Measurements from ENCODE around the gene WFDC8.

The WFDC8 gene

DNA sequence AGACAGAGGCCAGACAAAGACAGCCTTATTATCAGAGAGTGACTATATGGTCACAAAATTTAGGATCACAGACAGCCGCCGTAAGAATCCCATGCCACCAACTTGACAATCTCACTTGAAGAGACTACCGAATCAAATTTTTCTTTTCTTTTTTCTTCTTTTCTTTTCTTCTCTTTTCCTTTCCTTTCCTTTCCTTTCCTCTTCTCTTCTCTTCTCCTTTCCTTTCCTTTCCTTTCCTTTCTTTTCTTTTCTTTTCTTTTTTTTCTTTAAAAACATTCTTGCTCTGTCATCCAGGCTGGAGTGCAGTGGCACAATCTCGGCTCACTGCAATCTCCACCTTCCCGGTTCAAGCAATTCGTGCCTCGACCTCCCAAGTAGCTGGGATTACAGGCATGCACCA is 30.7 kb downstream of the WFDC8 start:
- no peak for DNase-seq (ENCODE audit: low read depth in 2 of 2)

DNA sequence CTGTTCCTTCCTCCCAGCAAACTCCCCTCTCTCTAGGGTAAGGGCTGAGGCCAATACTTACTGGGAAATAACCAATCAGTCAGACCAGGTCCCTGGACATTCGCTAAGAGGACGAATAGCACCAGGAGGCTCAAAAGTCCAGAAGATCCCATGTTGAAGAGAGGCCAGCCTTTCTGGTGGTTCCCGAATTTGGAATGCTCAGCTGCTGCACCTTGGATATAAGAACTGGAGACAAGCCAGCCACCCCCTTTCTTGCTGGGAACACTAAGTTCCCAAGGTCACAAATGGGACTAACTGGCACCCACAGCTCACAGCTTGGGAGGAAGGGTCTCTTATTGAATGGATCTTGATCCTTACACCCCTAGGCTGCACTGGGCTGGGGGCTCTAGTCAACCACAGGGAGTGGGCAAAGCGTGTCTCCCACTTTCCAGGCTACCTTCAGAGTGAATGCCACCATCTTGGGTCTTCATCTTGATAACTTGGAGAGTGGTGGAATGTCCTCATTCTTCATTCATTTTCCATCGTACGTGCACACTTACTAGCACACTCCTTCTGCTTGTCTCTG is 31.8 kb downstream of the WFDC8 start, which contains the start of gene EPPIN:
TSS of gene EPPIN (minus strand) at position 196 of the 565 bp plus-strand sequence. CDS start at position 152, 44 bp downstream.
- DNase-seq (ENCODE audit: low read depth in 2 of 2), result no peak

DNA sequence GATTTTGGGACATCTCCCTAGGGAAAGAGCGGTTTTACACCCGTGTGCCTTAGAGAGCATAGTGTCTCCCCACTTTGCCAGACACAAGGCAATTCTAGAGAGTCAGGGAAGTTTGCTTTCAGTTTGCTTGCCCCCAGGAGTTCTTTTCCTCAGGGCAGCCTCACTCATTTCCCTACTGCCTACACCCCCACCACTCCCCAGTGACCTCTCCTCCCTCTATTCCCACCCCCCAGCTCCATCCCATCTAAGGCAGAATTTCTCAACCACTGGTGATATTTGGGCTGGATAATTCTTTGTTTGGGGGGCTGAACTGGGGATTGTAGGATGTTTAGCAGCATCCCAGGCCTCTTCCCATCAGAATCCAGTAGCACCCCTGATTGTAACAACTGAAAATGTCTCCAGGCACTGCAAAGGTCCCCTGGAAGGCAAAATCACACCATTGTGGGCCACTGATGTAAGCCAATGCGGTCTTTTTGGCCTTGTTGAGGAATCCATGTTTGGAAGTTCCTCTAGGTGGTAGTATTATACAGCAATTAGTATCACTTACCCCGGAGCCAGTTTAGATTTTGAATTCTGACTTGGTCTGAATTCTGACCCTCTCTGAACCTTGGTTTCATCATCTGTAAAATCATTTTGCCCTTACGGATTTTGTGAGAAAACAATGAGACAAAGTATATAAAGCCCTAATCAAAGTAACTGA is 33.2 kb downstream of the WFDC8 start:
- no peak for DNase-seq (ENCODE audit: low read depth in 2 of 2)

DNA sequence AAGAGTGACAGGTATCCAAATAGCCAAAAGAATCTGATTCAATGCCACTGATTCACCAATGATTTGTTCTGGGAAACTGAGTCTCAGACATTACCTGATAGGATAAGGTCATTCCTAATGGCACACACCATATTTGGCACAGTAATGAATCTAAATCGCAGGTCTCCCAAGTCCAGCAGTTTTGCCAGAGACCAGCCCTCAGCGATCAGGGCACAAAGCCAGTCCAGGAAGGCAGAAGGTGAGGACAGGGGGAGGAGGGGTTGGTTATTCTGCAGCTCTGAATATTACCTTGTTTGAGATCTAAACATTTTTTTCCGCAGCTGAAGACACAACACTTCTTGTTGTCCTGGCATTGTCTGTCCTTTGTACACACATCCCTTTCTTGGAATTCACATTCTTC is 33.7 kb downstream of the WFDC8 start:
- DNase-seq (ENCODE audit: low read depth in 2 of 2), result no peak

GRCh38 chr20:45539382-45539781 is 39.7 kb downstream of the WFDC8 start, which contains the start of gene WFDC6:
Gene WFDC6 (minus strand): TSS chr20:45539482. CDS start chr20:45539407, 75 bp downstream.
- DNase-seq (ENCODE audit: low read depth in 2 of 2), result no peak

- DNase-seq (ENCODE audit: low read depth in 2 of 2), result no peak
These were observed 40.8 kb downstream of the WFDC8 start for GRCh38 chr20:45538209-45538799.

DNA sequence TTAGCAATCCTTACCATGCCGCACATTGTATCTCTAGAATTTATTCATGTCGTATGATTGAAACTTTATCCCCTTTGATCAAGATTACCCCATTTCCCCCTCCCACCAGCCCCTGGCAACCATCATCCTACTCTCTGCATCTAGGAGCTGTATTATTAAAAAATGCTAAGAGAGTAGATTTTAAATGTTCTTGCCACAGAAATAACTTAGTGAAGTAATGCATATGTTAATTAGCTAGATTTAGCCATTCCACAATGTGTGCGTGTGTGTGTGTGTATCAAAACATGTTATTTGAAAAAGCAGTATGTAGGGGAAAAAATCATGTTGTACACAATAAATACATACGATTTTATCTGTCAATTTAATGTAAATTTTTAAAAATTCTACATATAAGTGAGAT is 51.8 kb downstream of the WFDC8 start:
- DNase-seq (ENCODE audit: low read depth in 2 of 2), result no peak

DNA sequence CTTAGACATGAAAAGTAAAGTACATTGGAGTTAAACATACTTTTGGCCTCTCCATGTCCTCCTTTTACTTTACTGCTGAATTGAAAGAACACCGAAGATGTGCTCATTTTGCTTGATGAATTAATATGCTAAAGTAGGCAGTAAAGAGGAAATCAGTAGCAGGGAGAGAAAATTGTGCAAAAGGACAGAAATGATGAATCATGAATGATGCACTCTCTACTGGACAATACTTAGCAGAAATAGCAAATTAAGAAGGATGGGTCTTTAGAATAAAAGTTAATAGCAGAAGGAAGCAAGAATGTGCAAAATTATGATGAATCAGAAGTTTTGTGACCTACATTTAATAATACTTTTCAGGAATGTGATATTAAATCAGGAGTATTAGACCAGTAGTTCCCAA is 55.3 kb downstream of the WFDC8 start:
- no peak for DNase-seq (ENCODE audit: low read depth in 2 of 2)

DNA sequence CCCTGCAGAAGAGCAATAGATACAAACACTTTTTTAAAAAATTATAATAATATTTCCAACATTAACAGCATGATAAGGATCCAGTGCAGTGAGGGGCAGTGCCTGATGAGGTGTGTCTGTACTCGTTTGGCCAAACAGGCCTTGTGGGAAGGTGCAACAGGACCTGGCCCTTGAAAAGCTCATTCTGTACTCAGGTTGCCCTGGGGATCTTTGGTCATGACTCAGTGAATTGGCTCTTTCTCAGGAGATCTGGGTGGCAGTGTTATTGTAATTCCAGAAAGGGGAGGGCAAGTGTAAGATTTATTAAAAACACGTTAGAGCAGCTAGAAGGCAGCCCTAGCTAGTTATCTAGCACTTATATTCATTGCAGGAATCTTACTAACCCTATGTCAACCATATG is 60.8 kb downstream of the WFDC8 start:
- no peak for DNase-seq (ENCODE audit: low read depth in 2 of 2)

DNA sequence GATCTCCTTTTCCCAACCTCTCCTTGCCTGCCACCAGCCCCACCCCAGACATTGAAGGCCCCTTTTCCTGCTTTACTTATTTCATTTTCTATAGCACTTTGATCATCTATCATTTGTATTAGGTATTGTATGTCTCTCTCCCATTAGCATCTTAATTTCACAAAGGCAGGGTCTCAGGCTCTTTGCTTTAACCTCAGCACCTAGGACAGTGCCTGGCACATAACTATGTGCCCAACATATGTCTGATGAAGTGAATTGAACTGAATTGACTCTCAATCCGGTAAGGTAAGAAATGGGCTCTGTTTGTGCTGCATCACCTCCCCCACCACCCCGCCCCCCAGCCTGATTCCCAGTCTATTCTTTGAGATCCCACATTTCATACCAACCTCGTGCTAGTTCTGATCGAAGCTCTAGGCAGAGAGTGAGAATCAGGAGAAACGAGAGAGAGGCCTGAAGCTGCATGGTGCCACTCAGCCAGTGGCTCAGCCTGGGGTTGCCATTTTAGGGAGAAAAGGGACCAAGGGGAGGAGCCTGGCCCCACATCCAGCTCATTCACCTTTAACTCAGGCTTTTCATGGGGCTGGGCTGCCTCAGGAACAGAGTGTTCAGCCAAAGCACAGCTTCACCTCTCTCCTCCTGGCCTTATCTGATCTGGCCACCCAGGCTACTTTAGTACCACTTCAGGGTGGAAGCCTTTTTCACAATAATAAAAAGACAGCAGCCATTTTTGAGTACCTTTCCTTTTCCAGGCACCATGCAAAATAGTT is 63.8 kb downstream of the WFDC8 start, which contains the start of gene SPINT3:
TSS of gene SPINT3 (minus strand) at position 476 of the 767 bp plus-strand sequence. CDS start at position 462, 14 bp downstream.
- DNase-seq (ENCODE audit: low read depth in 2 of 2), result no peak

GRCh38 chr20:45510242-45510862 is 68.7 kb downstream of the WFDC8 start:
- DNase-seq (ENCODE audit: low read depth in 2 of 2), result no peak

- no peak for DNase-seq (ENCODE audit: low read depth in 2 of 2)
These were observed 70.0 kb downstream of the WFDC8 start for GRCh38 chr20:45509091-45509490.

DNA sequence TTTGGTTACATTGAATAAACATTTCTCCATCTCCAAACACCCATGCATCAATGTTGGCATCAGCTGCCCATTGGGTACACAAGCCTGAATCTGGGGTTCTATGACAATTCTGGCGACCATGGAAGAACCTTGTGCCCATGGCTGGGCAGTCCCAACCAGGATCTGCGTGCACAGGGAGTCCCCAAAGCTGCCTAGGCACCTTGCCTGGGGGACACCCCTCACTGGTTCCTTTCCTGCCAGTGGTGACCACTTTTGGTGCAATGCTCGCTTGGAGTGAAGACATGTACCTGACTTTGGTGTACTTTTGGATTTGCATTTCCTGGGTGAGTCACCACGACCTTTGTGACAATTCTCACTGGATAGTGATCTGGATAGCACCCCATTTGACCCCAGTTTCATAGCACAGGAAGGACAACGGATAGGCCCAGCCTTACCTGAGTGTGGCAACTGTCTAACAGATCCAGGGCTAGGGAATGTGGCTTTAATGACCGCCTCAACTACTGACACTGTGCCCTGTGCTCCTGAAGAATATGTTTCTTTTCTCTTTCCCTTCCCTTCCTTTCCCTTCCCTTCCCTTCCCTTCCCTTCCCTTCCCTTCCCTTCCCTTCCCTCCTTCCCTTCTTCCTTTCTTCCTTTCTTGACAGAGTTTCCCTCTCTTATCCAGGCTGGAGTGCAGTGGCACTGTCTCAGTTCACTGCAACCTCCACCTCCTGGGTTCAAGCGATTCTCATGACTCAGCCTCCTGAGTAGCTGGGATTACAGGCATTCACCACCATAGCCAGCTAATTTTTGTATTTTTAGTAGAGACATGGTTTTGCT is 70.8 kb downstream of the WFDC8 start:
- no peak for DNase-seq (ENCODE audit: low read depth in 2 of 2)

DNA sequence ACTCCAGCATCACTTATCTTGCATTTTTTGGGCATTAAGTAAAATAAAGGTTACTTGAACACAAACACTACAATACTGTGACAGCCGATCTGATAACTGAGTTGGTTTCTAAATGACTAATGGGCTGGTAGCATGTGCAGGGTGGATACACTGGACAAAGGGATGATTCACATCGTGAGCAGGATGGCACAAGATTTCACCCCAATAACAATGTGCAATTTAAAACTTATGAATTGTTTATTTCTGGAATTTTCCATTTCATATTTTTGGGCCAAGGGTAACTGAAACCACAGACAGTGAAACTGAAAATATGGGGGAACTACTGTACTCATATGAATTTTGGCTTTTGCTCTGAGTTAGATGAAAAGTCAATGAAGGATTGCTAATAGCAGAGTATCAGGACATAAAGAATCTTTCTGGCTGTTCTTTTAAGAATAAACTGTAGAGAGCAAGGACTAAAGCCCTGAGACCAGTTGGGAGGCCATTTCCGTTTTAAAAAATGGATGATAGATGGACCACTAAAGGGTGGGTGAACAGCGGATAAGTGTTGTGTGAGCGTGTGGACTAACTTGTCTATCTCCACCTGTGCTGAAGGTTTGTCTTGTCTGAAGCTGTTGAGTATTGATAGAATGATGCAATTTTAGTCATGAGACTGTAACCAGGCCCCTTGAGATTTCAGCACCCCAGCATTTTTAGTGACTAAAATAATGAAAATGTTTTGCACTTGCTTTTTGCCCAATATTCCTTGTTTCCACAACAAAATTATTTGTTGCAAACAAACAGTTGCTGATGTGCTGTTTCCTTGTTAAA is 71.9 kb downstream of the WFDC8 start:
- DNase-seq (ENCODE audit: low read depth in 2 of 2), result no peak

DNA sequence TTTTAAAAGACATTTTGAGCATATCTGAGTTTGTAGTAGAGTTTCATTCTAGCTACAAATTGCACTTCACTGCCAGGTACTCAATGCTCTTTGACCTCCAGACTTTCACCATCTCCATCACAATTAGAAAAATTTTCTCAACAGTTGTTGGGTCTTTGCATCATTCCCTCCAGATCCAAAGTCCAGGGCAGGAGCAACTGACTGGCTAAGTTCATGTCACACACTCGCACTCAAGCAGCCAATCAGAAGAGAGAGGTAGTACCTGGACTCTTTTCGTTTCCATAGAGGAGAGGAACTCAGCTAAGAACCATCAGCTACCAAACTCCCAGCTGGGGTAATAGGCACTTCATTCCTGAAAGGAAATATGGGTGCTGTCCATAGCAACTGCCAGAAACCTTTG is 72.7 kb downstream of the WFDC8 start:
- no peak for DNase-seq (ENCODE audit: low read depth in 2 of 2)

GRCh38 chr20:45503403-45503802 is 75.7 kb downstream of the WFDC8 start:
- no peak for DNase-seq (ENCODE audit: low read depth in 2 of 2)

DNA sequence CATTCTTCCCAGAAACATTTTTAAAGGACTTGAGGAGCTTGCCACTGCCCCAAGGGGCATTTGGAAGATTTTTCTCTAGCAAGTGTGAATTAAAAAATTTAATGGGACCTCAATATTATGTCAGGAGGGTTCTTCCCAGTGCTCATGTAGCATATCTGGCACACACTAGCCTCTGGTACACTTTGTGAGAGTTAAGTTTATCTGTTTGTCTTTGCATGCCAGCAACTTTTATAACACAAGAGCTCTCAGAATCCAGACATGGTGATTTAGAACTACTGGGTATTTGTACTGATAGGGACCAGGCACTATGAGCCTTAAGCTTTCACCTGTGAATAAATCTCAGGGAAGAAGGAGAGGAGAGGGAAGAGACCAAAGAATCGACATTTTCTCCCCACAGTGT is 76.5 kb downstream of the WFDC8 start:
- no peak for DNase-seq (ENCODE audit: low read depth in 2 of 2)
